Measurements from ENCODE around the gene LPP.

GRCh38 chr3:188272481-188273372 is 118.8 kb downstream of the LPP start:
- TF ChIP-seq POLR2A (IDR thresholded peaks at IDR 0.05), result no peak
- TF ChIP-seq CTCF (IDR thresholded peaks at IDR 0.05), result no peak
- TF ChIP-seq EP300 (IDR thresholded peaks at IDR 0.05; ENCODE audit: low read depth), result peak; percentile 23
- TF ChIP-seq POLR2AphosphoS5 (IDR thresholded peaks at IDR 0.05), result peak; percentile 45 to 69 (median 69)
